SK-N-SH (cell line): ENCODE data around the gene SMARCC2. TPM values are rescaled to one million over a fixed set of nuclear protein-coding genes. Genes with fewer than 3 reads are reported as not detected.
A peak's percentile ranks its signal among the peaks of the same experiment; 100 is the strongest.

Experiments
- CTCF ChIA-PET: fragments of 300-600, 350-600 bp; formaldehyde crosslinking; extraction: SDS; loops from one replicate; lab custom pipeline; 2021; lab: Yijun Ruan, JAX
- POLR2A ChIA-PET: fragments of 350-600 bp; sonication (Branson Sonifier 250); formaldehyde crosslinking; extraction: SDS; loops from one replicate; lab custom pipeline; 2020; ENCODE audit warnings: antibody characterized with exemption, inconsistent platforms; lab: Yijun Ruan, JAX
- DNase-seq: peaks from one replicate; pipeline ENCODE4 v3.0.0; 2012
- H2AFZ ChIP-seq: fragments of 200-600 bp; sonication (generic); 2 replicates; pipeline ENCODE4 v1.8.1; 2016; ENCODE audit warnings: antibody characterized with exemption, mild to moderate bottlenecking, low read depth
- H3F3A ChIP-seq: fragments of 200-600 bp; sonication (generic); replicated peaks from 2 replicates; pipeline ENCODE3; 2016; ENCODE audit warnings: antibody characterized with exemption, mild to moderate bottlenecking; ENCODE audit not compliant: insufficient read depth
- H3K27ac ChIP-seq, 2 experiments: fragments of 200-500 bp in 1 of 2; fragments of 200-600 bp in 1 of 2; sonication (Bioruptor generic) in 1 of 2; sonication (generic), shearing (Covaris generic) in 1 of 2; 2 replicates each; pipeline versions ENCODE4 v1.5.1 to v1.6.1; 2014 to 2016; ENCODE audit warnings: low read depth in 2 of 2, inconsistent platforms in 1 of 2, low read length in 1 of 2, mild to moderate bottlenecking in 1 of 2, mixed read lengths in 1 of 2
- H3K27me3 ChIP-seq: fragments of 200-600 bp; sonication (generic), shearing (Covaris generic); 2 replicates; pipeline ENCODE4 v1.6.1; 2016; ENCODE audit warnings: mixed run types; ENCODE audit not compliant: insufficient read depth
- H3K36me3 ChIP-seq, 2 experiments: fragments of 200-500 bp in 1 of 2; fragments of 200-600 bp in 1 of 2; sonication (Bioruptor generic) in 1 of 2; sonication (generic) in 1 of 2; replicated peaks in 1 of 2; 2 replicates each; pipeline versions ENCODE3 to v1.5.1; 2014 to 2016; ENCODE audit warnings: low read length in 1 of 2, mild to moderate bottlenecking in 1 of 2; ENCODE audit not compliant: insufficient read depth in 2 of 2, control insufficient read depth in 1 of 2
- H3K4me1 ChIP-seq, 2 experiments: fragments of 200-500 bp in 1 of 2; fragments of 200-600 bp in 1 of 2; sonication (Bioruptor generic) in 1 of 2; sonication (generic), shearing (Covaris generic) in 1 of 2; 2 replicates each; pipeline versions ENCODE4 v1.5.1 to v1.6.1; 2014 to 2016; ENCODE audit warnings: low read depth in 1 of 2, low read length in 1 of 2, mixed run types in 1 of 2; ENCODE audit not compliant: insufficient read depth in 2 of 2, control insufficient read depth in 1 of 2
- H3K4me2 ChIP-seq: fragments of 200-600 bp; sonication (generic), shearing (Covaris generic); 2 replicates; pipeline ENCODE4 v1.6.1; 2017; ENCODE audit warnings: mixed run types
- H3K4me3 ChIP-seq, 2 experiments: fragments of 200-500 bp in 1 of 2; fragments of 200-600 bp in 1 of 2; sonication (Bioruptor generic) in 1 of 2; sonication (generic), shearing (Covaris generic) in 1 of 2; 2 replicates each; pipeline versions ENCODE4 v1.5.1 to v1.8.1; 2014 to 2016; ENCODE audit warnings: low read depth in 2 of 2, inconsistent platforms in 1 of 2, low read length in 1 of 2, mild to moderate bottlenecking in 1 of 2, mixed read lengths in 1 of 2, moderate library complexity in 1 of 2
- H3K79me2 ChIP-seq: fragments of 200-600 bp; sonication (generic); 2 replicates; pipeline ENCODE4 v1.8.1; 2017; ENCODE audit warnings: mild to moderate bottlenecking; ENCODE audit not compliant: insufficient read depth
- H3K9ac ChIP-seq: fragments of 200-600 bp; sonication (generic); 2 replicates; pipeline ENCODE4 v1.6.1; 2017; ENCODE audit warnings: mixed run types
- H3K9me2 ChIP-seq: fragments of 200-600 bp; sonication (generic); 2 replicates; pipeline ENCODE4 v1.6.1; 2017; ENCODE audit warnings: mixed run types
- H3K9me3 ChIP-seq: fragments of 200-600 bp; sonication (generic); 2 replicates; pipeline ENCODE4 v1.6.1; 2017; ENCODE audit warnings: mixed run types, mild to moderate bottlenecking, moderate library complexity
- H4K20me1 ChIP-seq: fragments of 200-600 bp; sonication (generic); 2 replicates; pipeline ENCODE4 v1.6.1; 2017; ENCODE audit warnings: mild to moderate bottlenecking, mixed run types; ENCODE audit not compliant: insufficient read depth
- CHD2 ChIP-seq: fragments of 150-350 bp; IDR thresholded peaks from 2 replicates; pipeline ENCODE4 v1.6.1; 2018; ENCODE audit warnings: low read length; ENCODE audit not compliant: partially characterized antibody
- FOSL2 ChIP-seq: IDR thresholded peaks from 2 replicates; pipeline ENCODE4 v1.4.0; 2012; ENCODE audit warnings: low read depth, mild to moderate bottlenecking, moderate library complexity, borderline replicate concordance
- FOXM1 ChIP-seq: IDR thresholded peaks from 2 replicates; pipeline ENCODE4 v1.4.0; 2012; ENCODE audit warnings: low read depth, mild to moderate bottlenecking
- GATA2 ChIP-seq: sonication (generic); formaldehyde crosslinking; IDR thresholded peaks from 2 replicates; pipeline ENCODE4 v1.5.0; 2020; ENCODE audit warnings: mild to moderate bottlenecking, missing genetic modification reagents
- JUND ChIP-seq: IDR thresholded peaks from 2 replicates; pipeline ENCODE4 v1.4.0; 2012
- MXI1 ChIP-seq: IDR thresholded peaks from 2 replicates; pipeline ENCODE4 v1.6.1; 2012; ENCODE audit warnings: mild to moderate bottlenecking, low read depth, low read length, improper control_type of control experiment
- TCF12 ChIP-seq: IDR thresholded peaks from 2 replicates; pipeline ENCODE4 v1.4.0; 2012
- USF1 ChIP-seq: IDR thresholded peaks from 2 replicates; pipeline ENCODE4 v1.4.0; 2012; ENCODE audit warnings: low read depth, borderline replicate concordance
- WGBS: methylation state at CpG from one replicate; pipeline ENCODE4 v1.1.6; 2017; ENCODE audit warnings: low lambda C conversion rate; 5-methylcytosine and 5-hydroxymethylcytosine counted together
- polyA plus RNA-seq, 3 experiments: library from polyadenylated mRNA; depleted of rRNA; stranded (reverse); fragments of >200 nt; gene quantifications; 2 replicates each; pipeline ENCODE4 v1.2.3, GENCODE V29; 2012
- TF ChIP-seq, protein P1 (sequence below): IDR thresholded peaks from 2 replicates; pipeline ENCODE4 v1.4.0; 2012; ENCODE audit warnings: low read depth
- TF ChIP-seq, protein P2 (sequence below): IDR thresholded peaks from 2 replicates; pipeline ENCODE4 v1.6.1; 2012; ENCODE audit warnings: mild to moderate bottlenecking, low read depth, low read length, moderate library complexity

Gene SMARCC2
- polyA plus RNA-seq, 1 of the 3 experiments (the other 2 are of a cell fraction) = 64.3 TPM

DNA sequence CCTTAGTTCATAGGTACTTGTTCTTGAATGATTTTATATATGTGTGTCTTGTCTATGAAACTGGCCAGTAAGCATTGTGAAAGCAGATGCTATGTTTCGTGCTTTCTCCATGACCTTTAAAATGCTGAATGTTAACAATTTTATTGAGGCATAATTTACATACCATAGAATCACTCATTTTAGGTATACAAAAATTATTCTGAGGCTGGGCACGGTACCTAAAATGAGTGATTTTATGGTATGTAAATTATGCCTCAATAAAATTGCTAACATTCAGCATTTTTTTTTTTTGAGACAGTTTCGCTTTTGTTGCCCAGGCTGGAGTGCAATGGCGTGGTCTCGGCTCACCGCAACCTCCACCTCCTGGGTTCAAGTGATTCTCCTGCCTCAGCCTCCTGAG is 54.4 kb downstream of the SMARCC2 start:
- Histone ChIP-seq H3K4me2 (no peak overlapping the region), H3K27me3 (no peaks in the 10 kb centered on the region), H3K79me2 (peaks cover 21% of the 10 kb centered on the region), H3F3A (peaks cover 5% of the 10 kb centered on the region), H3K4me1 (peaks cover 0 to 4% of the 10 kb centered on the region in 2 experiments; a peak in 1 of 4 replicates), H2AFZ (no peak overlapping the region), H3K36me3 (peaks cover 62 to 74% of the 10 kb centered on the region in 2 experiments), H3K27ac (no peak overlapping the region), H3K4me3 (no peak overlapping the region), H3K9me3 (no peaks in the 10 kb centered on the region), H3K9ac (no peak overlapping the region), H4K20me1 (no peaks in the 10 kb centered on the region), H3K9me2 (no peaks in the 10 kb centered on the region)
- no peak for TF ChIP-seq FOSL2
- no peak for TF ChIP-seq TCF12
- TF ChIP-seq, protein P1, sequence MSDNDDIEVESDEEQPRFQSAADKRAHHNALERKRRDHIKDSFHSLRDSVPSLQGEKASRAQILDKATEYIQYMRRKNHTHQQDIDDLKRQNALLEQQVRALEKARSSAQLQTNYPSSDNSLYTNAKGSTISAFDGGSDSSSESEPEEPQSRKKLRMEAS = no peak
- no peak for TF ChIP-seq MXI1
- TF ChIP-seq, protein P2, sequence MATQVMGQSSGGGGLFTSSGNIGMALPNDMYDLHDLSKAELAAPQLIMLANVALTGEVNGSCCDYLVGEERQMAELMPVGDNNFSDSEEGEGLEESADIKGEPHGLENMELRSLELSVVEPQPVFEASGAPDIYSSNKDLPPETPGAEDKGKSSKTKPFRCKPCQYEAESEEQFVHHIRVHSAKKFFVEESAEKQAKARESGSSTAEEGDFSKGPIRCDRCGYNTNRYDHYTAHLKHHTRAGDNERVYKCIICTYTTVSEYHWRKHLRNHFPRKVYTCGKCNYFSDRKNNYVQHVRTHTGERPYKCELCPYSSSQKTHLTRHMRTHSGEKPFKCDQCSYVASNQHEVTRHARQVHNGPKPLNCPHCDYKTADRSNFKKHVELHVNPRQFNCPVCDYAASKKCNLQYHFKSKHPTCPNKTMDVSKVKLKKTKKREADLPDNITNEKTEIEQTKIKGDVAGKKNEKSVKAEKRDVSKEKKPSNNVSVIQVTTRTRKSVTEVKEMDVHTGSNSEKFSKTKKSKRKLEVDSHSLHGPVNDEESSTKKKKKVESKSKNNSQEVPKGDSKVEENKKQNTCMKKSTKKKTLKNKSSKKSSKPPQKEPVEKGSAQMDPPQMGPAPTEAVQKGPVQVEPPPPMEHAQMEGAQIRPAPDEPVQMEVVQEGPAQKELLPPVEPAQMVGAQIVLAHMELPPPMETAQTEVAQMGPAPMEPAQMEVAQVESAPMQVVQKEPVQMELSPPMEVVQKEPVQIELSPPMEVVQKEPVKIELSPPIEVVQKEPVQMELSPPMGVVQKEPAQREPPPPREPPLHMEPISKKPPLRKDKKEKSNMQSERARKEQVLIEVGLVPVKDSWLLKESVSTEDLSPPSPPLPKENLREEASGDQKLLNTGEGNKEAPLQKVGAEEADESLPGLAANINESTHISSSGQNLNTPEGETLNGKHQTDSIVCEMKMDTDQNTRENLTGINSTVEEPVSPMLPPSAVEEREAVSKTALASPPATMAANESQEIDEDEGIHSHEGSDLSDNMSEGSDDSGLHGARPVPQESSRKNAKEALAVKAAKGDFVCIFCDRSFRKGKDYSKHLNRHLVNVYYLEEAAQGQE = no peak
- 96% methylated on average over 6 of the region's 6 CpGs for WGBS
- DNase-seq = no peak
- ChIA-PET CTCF (interaction anchor here (2.3 kb wide), 1 partner anchor 17 kb away, joined by 7 read pairs; the partner anchor contains the start of gene MYL6B), POLR2A (no interaction called here)

- no peaks in the 10 kb centered on the region for H3K27me3 ChIP-seq
- CTCF ChIA-PET = interaction anchor here (1.4 to 16.0 kb wide), 2 partner anchors 55 to 75 kb away, joined by 4 to 272 read pairs; partner anchors contain the start of gene SMARCC2
- no peaks in the 10 kb centered on the region for H3K9me2 ChIP-seq
- POLR2A ChIA-PET = no interaction called here
- 98% methylated on average over 4 of the region's 4 CpGs for WGBS
- H3K36me3 ChIP-seq = peaks cover 38 to 47% of the 10 kb centered on the region in 2 experiments
- H2AFZ ChIP-seq = no peak overlapping the region
- peaks cover 13 to 23% of the 10 kb centered on the region in 2 experiments for H3K4me1 ChIP-seq
- no peaks in the 10 kb centered on the region for H3K9me3 ChIP-seq
- no peaks in the 10 kb centered on the region for H4K20me1 ChIP-seq
- peak overlapping the region; percentile 98; the same call in 1 of the 2 replicates for H3K4me2 ChIP-seq
- no peak overlapping the region for H3K4me3 ChIP-seq
- no peak for DNase-seq
- TF ChIP-seq GATA2 = no peak
- no peak for TF ChIP-seq JUND
- TF ChIP-seq, protein P2 = no peak
- TF ChIP-seq USF1 = no peak
- TF ChIP-seq CHD2 = no peak
- TF ChIP-seq FOXM1 = no peak
- H3K27ac ChIP-seq = no peak overlapping the region
- H3F3A ChIP-seq = peaks cover 18% of the 10 kb centered on the region
- peaks cover 39% of the 10 kb centered on the region for H3K79me2 ChIP-seq
- H3K9ac ChIP-seq = no peak overlapping the region
Measured at GRCh38 chr12:56130876-56131275, 58.4 kb downstream of the SMARCC2 start.
